DMS153 (cell line): ENCODE results near the gene SORBS2.
A peak's percentile ranks its signal among the peaks of the same experiment; 100 is the strongest.
"Not testable (repeated sequence)": the region's sequence is repeated elsewhere in the genome, so short reads cannot be mapped to it uniquely, and the experiment has no call there.

Experiments
- DNase-seq: peaks from one replicate; lab custom pipeline; 2025; lab: John Stamatoyannopoulos, UW

The SORBS2 gene

GRCh38 chr4:185737489-185738037, 74.4 kb downstream of the SORBS2 start:
- no peak for DNase-seq

- DNase-seq: no peak
Measured at GRCh38 chr4:185736882-185737281, 75.1 kb downstream of the SORBS2 start.

DNA sequence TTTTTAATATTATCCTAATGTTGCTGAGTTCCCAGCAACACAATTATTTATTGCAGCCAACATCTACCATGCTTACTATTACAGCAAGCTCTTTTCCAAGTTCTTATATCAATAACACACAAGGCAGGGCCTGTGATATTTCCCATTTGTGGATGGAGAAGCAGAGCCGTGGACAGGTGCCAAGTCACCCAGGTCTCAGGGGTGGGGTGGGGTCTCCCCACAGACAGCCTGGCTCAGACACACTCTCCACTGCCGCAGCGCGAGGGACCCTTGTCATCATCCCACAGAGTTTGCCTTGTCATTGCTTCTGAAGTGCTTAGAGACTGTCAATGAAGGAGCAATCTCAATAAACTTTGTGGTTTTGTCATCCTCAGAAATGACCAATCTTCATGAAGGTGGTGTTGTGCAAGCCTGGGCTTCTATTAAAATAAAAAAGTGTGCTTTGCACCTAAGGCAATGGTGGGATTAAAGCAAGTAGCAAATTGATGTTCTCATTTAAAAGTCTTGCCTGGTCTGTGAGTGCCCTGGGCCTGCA, 76.1 kb downstream of the SORBS2 start:
- no peak for DNase-seq

- no peak for DNase-seq
Measured at GRCh38 chr4:185734930-185735329, 77.1 kb downstream of the SORBS2 start.

- DNase-seq: no peak
Measured at GRCh38 chr4:185734214-185734613, 77.8 kb downstream of the SORBS2 start.

DNA sequence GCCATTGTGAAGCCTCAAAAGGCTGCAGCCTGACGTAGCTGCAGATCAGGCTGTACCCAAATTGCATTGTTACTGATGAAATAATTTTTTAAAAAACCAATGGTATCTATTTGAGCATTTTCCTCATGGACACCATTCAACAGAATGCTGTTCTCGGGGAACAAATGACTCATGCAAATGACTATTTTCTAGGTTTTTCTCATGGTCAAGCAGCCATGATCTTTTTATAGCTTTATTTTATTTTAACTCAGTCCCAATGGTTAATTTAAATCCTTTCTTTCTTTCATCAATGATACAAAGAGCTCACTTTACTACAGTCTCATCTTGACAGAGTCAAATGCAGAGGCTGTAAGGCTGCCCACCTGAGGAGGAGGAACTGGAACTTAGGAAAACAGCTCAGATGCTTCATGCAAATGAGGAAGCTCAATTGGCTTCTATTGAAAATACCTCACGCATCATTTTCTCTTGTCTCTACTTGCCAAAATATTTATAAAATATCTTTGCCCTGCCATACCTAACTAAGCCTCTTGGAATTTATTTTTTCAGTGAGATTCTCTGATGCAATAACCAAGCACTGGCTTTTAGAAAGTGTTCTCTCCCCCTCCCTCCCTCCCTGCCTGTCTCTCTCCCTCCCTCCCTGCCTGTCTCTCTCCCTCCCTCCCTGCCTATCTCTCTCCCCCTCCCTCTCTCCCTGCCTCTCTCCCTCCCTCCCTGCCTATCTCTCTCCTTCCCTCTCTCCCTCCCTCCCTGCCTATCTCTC, 81.0 kb downstream of the SORBS2 start:
- no peak for DNase-seq

- no peak for DNase-seq
Measured at GRCh38 chr4:185730387-185730786, 81.6 kb downstream of the SORBS2 start.

DNA sequence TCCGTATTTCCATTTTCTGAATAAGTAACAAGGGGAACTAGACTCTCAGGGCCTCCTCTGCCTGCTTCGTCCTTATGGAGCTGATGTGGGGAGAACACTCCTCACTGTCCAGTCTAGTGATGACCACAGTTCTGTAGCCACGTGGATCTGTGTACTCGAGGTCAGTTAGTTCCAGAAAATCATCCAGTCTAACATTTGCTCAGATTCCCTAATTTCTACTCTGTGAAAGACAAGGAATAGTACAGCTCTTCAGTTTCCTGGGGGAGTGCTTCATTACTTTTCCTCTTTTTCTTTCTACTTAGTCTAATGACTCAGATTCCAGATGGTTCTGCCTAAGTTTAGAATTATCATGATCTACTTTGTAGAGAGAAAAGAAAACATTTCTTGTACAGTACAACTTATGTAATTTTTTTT, 82.6 kb downstream of the SORBS2 start:
- no peak for DNase-seq

DNA sequence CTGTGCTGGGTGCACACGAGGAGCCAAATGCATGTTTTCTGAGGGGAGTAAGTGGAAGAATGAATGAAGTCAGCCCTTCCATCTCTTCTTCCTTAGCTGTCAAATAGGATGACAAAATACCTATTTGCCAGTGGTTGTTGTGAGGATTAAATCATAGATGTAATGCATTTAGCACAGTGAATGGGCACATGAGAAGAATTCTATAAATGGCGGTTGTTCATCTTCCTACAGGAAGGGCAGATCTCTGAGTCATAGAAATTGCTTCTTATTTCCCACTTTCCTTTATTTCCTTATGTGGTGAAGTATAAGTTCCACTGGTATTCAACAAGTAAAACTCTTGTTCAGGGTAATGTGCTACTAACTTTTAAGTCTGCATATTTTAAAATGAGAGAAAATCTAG, 83.1 kb downstream of the SORBS2 start:
- no peak for DNase-seq

- no peak for DNase-seq
Measured at GRCh38 chr4:185726931-185727330, 85.1 kb downstream of the SORBS2 start.

DNA sequence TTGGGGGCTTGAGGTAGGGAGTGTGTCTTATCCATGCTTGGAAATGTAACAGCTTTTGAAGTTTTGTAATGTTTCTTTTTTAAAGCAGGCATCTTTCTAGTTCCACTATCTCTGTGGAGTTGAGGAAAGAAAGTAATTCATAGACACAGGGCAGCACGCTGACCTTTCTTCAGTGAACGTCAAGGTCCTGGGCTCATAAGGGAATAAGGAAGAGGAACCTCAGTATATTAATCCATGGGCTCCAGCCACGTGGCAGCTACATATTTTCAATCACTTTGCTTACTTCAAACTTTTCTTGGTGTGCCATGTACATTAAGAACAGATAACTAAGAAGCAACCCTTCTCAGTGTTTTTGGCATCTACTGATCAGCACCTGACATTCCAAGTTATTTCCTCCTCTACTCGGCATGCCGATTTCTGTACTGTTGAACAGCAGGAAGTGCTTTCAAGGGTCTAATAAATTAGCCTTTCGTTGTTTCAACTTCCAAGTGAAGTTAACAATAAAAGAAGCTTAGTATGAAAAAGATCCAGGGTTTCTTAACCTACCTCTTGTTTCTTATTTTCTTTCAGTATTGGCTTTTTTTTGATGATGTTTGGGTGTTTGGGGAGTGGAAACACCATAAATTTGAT, 88.2 kb downstream of the SORBS2 start:
- no peak for DNase-seq

GRCh38 chr4:185722029-185722316, 90.0 kb downstream of the SORBS2 start:
- no peak for DNase-seq

GRCh38 chr4:185721190-185722028, 90.6 kb downstream of the SORBS2 start:
- no peak for DNase-seq

DNA sequence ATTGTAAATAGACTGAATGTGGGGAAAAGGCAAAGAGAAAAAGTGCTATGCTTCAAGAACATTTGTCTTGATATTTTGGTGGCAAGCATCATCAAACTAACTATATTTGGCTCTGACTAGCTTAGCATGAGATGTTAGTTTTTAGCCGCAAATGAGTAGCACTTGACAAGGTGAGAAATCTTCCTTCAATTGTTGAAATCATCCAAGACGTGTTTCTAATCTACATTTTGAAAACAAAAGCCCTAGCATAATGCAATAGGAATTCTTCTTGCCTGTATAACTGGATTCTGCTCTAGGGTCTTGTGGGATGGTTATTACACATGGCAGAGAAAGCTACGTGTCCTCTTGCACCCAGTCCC, 92.5 kb downstream of the SORBS2 start:
- DNase-seq: no peak

DNA sequence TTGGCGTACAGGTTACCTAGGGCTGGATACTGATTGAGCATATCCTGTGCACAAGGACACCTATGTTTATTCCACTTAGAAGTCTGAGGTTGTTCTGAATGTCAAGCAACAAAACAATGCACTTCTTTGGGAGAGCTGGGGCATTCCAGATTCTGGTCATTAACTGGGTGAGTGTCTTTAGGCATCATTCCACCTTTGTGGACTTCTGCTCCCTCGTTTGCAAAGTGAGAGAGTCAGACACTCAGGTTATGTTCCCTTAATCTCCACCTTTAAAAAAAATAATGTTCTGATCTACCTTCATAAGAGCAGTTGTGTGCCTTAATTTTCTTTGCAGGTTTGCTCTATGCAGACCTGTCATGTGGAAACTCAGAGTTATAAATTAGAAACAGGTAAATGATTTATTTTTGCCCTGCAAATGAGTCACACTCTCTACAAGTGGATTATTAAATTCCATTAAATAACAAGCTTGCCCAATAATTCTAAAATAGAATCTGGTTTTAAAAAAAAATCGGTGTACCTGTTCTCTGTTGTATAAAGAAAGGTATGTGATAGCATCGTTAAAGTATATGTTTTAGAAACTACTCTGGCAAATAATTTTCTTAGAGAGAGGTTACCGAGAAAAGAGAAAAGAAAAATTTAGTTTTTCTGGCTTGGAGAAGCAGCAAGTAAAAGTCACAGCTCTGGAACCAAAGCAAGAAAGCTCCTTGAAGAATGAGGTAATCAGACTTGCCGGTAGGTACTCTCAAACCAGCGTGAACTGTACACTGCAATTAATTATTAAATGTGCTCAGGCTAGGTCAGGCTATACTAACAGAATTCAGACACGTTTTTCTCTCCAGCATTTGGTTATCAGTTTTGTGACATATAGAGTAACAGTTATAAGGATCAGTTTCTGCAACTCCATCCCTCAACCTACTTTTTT, 93.2 kb downstream of the SORBS2 start:
- DNase-seq: no peak

- no peak for DNase-seq
Measured at GRCh38 chr4:185717377-185717741, 94.6 kb downstream of the SORBS2 start.

- peak; percentile 15 for DNase-seq
Measured at GRCh38 chr4:185716577-185717376, 95.2 kb downstream of the SORBS2 start.

GRCh38 chr4:185716141-185716551, 95.8 kb downstream of the SORBS2 start:
- DNase-seq: peak; percentile 70

DNA sequence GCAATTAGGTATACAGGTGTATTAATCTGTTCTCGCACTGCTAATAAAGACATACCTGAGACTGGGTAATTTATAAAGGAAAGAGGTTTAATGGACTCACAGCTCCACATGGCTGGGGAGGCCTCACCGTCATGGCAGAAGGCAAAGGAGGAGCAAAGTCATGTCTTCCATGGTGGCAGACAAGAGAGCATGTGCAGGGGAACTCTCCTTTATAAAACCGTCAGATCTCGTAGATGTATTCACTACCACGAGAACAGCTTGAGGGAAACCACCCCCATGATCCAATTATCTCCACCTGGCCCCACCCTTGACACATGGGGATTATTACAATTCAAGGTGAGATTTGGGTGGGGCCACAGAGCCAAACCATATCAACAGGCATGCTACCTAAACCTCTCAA, 97.5 kb downstream of the SORBS2 start:
- not testable (repeated sequence) for DNase-seq

DNA sequence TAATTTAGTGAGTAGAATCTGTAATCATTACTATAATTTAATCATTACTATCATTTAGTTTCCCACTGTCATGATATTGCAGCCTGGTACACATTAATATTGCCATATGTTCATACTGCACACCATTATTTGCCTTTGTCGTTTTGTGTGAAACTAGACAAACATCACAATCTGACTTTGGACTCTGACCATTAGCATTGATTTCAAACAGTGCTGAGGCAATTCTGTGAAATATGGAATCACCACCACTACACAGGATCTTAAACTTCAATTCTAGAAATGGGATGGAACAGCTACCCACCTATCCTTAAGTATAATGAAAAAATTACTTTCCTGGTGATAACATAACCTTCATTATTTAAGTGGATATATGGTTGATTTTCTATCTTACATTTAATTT, 98.3 kb downstream of the SORBS2 start:
- DNase-seq: no peak

GRCh38 chr4:185713272-185713671, 98.7 kb downstream of the SORBS2 start:
- DNase-seq: no peak
